GM12878 (cell line): Measurements from ENCODE around the gene P3H2. TPM values are rescaled to one million over a fixed set of nuclear protein-coding genes. Genes with fewer than 3 reads are reported as not detected.
A peak's percentile ranks its signal among the peaks of the same experiment; 100 is the strongest.

Experiments
- ATAC-seq: fragments of 200-7000 bp; cut with Tn5 transposase; 3 replicates; pipeline ENCODE4 v1.9.1; 2020; ENCODE audit warnings: mild to moderate bottlenecking, moderate library complexity
- BruUV-seq: library from RNA; stranded (reverse); fragments of 400-500 nt; replicated peaks from 2 replicates; lab custom pipeline; 2021; lab: Mats Ljungman, UMichigan
- CTCF ChIA-PET: fragments of 300-600 bp; sonication (Branson Sonifier 250); formaldehyde crosslinking; extraction: SDS; loops from one replicate; lab custom pipeline; 2021; ENCODE audit warnings: inconsistent platforms; lab: Yijun Ruan, JAX
- POLR2A ChIA-PET: fragments of 350-600 bp; formaldehyde crosslinking; extraction: SDS; loops from one replicate; lab custom pipeline; 2021; ENCODE audit warnings: inconsistent platforms; lab: Charles Lee
- RAD21 ChIA-PET: fragments of 300-600 bp; sonication (Branson Sonifier 250); formaldehyde crosslinking; loops from one replicate; lab custom pipeline; 2023; ENCODE audit warnings: antibody characterized with exemption; ENCODE audit not compliant: unreplicated experiment; lab: Charles Lee
- SMC1A ChIA-PET: fragments of 300-600 bp; sonication (Branson Sonifier 250); formaldehyde crosslinking; loops from one replicate; lab custom pipeline; 2023; ENCODE audit not compliant: unreplicated experiment, uncharacterized antibody; lab: Charles Lee
- DNase-seq: peaks from one replicate; pipeline ENCODE4 v3.0.0-alpha.2; 2011; ENCODE audit warnings: low read depth, low spot score
- FAIRE-seq: peaks from 3 replicates; lab custom pipeline; 2011; peaks lifted over from hg19 to GRCh38; lab: Jason Lieb, UNC
- H2AFZ ChIP-seq: 2 replicates; pipeline ENCODE4 v1.6.0; 2011; ENCODE audit warnings: low read depth, low read length, control low read depth; ENCODE audit not compliant: control insufficient read depth
- H3K27ac ChIP-seq: 2 replicates; pipeline ENCODE4 v1.5.1; 2011; ENCODE audit warnings: control low read depth; ENCODE audit not compliant: control insufficient read depth, insufficient read depth
- H3K27me3 ChIP-seq, 2 experiments: replicated peaks in 1 of 2; 2 replicates each; pipeline versions ENCODE4 v1.6.0 to v1.6.1; 2011; ENCODE audit warnings: low read length in 1 of 2; ENCODE audit not compliant: control insufficient read depth in 2 of 2, insufficient read depth in 2 of 2
- H3K36me3 ChIP-seq, 2 experiments: 2 replicates each; pipeline ENCODE4 v1.5.1; 2011; ENCODE audit warnings: low read length in 1 of 2; ENCODE audit not compliant: control insufficient read depth in 2 of 2, insufficient read depth in 2 of 2
- H3K4me1 ChIP-seq: 2 replicates; pipeline ENCODE4 v1.6.1; 2011; ENCODE audit warnings: mild to moderate bottlenecking, low read length, moderate library complexity, mixed read lengths; ENCODE audit not compliant: control insufficient read depth, insufficient read depth
- H3K4me2 ChIP-seq: 2 replicates; pipeline ENCODE4 v1.6.0; 2011; ENCODE audit warnings: control low read depth; ENCODE audit not compliant: control insufficient read depth, insufficient read depth
- H3K4me3 ChIP-seq: fragments of 200-600 bp; sonication (generic); 2 replicates; pipeline ENCODE4 v1.5.1; 2016
- H3K79me2 ChIP-seq: 2 replicates; pipeline ENCODE4 v1.6.0; 2011; ENCODE audit warnings: low read length; ENCODE audit not compliant: control insufficient read depth, insufficient read depth
- H3K9ac ChIP-seq: 2 replicates; pipeline ENCODE4 v1.8.0; 2011; ENCODE audit warnings: low read length, control low read depth, mixed read lengths; ENCODE audit not compliant: control insufficient read depth, insufficient read depth
- H3K9me3 ChIP-seq: replicated peaks from 3 replicates; pipeline ENCODE4 v1.5.1; 2011; ENCODE audit warnings: mild to moderate bottlenecking, low read length; ENCODE audit not compliant: control insufficient read depth, insufficient read depth
- H4K20me1 ChIP-seq: 2 replicates; pipeline ENCODE4 v1.6.0; 2011; ENCODE audit not compliant: control insufficient read depth, insufficient read depth
- CHD1 ChIP-seq: IDR thresholded peaks from 2 replicates; pipeline ENCODE4 v1.6.1; 2012; ENCODE audit warnings: low read depth, low read length, improper control_type of control experiment
- GABPA ChIP-seq: IDR thresholded peaks from 2 replicates; pipeline ENCODE4 v1.6.1; 2014; ENCODE audit warnings: antibody characterized with exemption, low read depth, mild to moderate bottlenecking, inconsistent platforms
- MTA2 ChIP-seq: fragments of 450-650 bp; IDR thresholded peaks from 2 replicates; pipeline ENCODE4 v1.6.1; 2016; ENCODE audit warnings: low read depth, mild to moderate bottlenecking, moderate library complexity
- PML ChIP-seq: IDR thresholded peaks from 2 replicates; pipeline ENCODE4 v1.6.1; 2012; ENCODE audit warnings: low read length, inconsistent platforms
- POLR2A ChIP-seq: IDR thresholded peaks from 2 replicates; pipeline ENCODE4 v1.6.1; 2011; ENCODE audit warnings: low read depth, mild to moderate bottlenecking, low read length
- POLR2AphosphoS5 ChIP-seq: IDR thresholded peaks from 2 replicates; pipeline ENCODE4 v1.6.1; 2011; ENCODE audit warnings: mild to moderate bottlenecking, low read length, inconsistent platforms
- SUZ12 ChIP-seq: fragments of 200-600 bp; sonication (generic); IDR thresholded peaks from one replicate; pipeline ENCODE4 v1.6.1; 2018; ENCODE audit warnings: antibody characterized with exemption, mild to moderate bottlenecking; ENCODE audit not compliant: unreplicated experiment
- ZNF274 ChIP-seq: IDR thresholded peaks from one replicate; pipeline ENCODE4 v1.8.0; 2011; ENCODE audit not compliant: insufficient read length, insufficient read depth
- ZNF384 ChIP-seq: IDR thresholded peaks from 2 replicates; pipeline ENCODE4 v1.6.1; 2012; ENCODE audit warnings: low read depth, mild to moderate bottlenecking, low read length, improper control_type of control experiment, borderline replicate concordance
- ZZZ3 ChIP-seq: IDR thresholded peaks from 2 replicates; pipeline ENCODE4 v1.6.1; 2011; ENCODE audit warnings: low read depth; ENCODE audit not compliant: control insufficient read depth, insufficient read length
- WGBS: methylation state at CpG from one replicate; pipeline ENCODE4 v1.1.6; 2016; ENCODE audit warnings: low lambda C conversion rate; ENCODE audit not compliant: insufficient replicate concordance, insufficient coverage; ENCODE audit errors: missing lambda C conversion rate; 5-methylcytosine and 5-hydroxymethylcytosine counted together
- in situ Hi-C: fragments of 300-500 bp; cut with MboI; formaldehyde crosslinking; loops from 9 replicates; pipeline ENCODE4 v1.14.3; 2018; ENCODE audit warnings: mixed read lengths
- intact Hi-C: fragments of 100-400 bp; cut with micrococcal nuclease; formaldehyde crosslinking; loops from one replicate; pipeline ENCODE4 v1.14.2; 2022; ENCODE audit not compliant: unreplicated experiment
- polyA plus RNA-seq, 11 experiments: library from polyadenylated mRNA; depleted of rRNA in 4 of 11; unstranded in 6 of 11; stranded (reverse) in 5 of 11; fragments of >200 nt; fragmentation: Nextera tagmentation in 4 of 11; fragmentation: Illumina TruSeq in 1 of 11; extraction: Ambion mirVana in 4 of 11; extraction: Trizol in 1 of 11; gene quantifications; 1 replicate in 1 of 11; 2 replicates in 10 of 11; pipeline versions ENCODE4 v1.2.1 to v1.2.3, GENCODE V29; 2011 to 2016; ENCODE audit warnings: inconsistent platforms in 2 of 11, missing spikeins in 2 of 11, low read depth in 1 of 11
- total RNA-seq, 4 experiments: library from RNA; depleted of rRNA in 3 of 4; stranded (reverse); fragments of >200 nt in 3 of 4; fragmentation: Illumina TruSeq in 1 of 4; extraction: Trizol in 1 of 4; gene quantifications; 2 replicates each; pipeline versions ENCODE4 v1.2.1 to v1.2.3, GENCODE V29; 2013 to 2021
- TF ChIP-seq, protein P1 (sequence below): IDR thresholded peaks from 2 replicates; pipeline ENCODE4 v1.6.1; 2012; ENCODE audit warnings: low read depth, low read length, improper control_type of control experiment
- TF ChIP-seq, protein P2 (sequence below): fragments of 450-650 bp; IDR thresholded peaks from 2 replicates; pipeline ENCODE4 v1.6.1; 2017; ENCODE audit warnings: mild to moderate bottlenecking
- TF ChIP-seq, protein P3 (sequence below): IDR thresholded peaks from 2 replicates; pipeline ENCODE4 v1.6.1; 2012; ENCODE audit warnings: low read depth, low read length, improper control_type of control experiment

P3H2 gene
- total and polyA plus RNA-seq, 10 of the 15 experiments (the other 5 are each of a cell fraction or from before 2014, with no cell fraction given) = 27.0 to 97.6 (median 83.2) TPM

DNA sequence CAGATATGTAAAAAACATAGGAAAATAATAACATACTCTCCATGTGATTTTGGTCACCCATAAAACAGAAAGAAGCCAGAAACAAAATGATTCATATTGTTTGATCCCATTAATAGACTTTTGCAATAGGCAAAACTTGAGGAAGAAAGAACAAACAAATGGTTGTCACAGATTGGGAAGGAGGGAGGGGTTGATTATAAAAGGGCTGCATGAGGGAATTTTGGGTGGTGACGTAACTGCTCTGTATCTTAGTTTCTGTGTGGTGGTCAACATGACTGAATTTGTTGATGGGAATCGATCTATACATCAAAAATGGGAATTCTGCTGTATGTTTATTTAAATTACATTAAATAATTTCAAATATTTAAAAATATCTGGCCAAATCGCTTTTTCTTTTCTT is 86.3 kb downstream of the P3H2 start (continued):
- TF ChIP-seq CHD1 = no peak
- no peak for TF ChIP-seq ZNF384
- no peak for TF ChIP-seq ZNF274
- TF ChIP-seq, protein P1, sequence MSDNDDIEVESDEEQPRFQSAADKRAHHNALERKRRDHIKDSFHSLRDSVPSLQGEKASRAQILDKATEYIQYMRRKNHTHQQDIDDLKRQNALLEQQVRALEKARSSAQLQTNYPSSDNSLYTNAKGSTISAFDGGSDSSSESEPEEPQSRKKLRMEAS = no peak
- no peak for TF ChIP-seq POLR2AphosphoS5

DNA sequence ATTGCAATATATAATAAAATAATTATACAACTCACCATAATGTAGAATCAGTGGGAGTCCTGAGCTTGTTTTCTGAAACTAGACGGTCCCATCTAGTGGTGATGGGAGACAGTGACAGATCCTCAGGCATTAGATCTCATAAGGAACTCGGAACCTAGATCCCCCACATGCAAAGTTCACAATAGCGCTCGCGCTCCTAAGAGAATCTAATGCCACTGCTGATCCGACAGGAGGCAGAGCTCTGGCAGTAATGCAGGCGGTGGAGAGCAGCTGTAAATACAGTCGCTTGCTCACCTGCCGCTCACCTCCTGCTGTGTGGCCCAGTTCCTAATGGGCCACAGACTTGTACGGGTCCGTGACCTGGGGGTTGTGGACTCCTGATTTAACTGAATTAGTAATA is 87.8 kb downstream of the P3H2 start:
- ChIA-PET CTCF (interaction anchor here (1.0 kb wide), 1 partner anchor 10 kb away, joined by 3 read pairs; no protein-coding TSS in a partner anchor), SMC1A (interaction anchor here (0.6 to 1.4 kb wide), 3 partner anchors 21 to 57 kb away, joined by 3 read pairs; no protein-coding TSS in a partner anchor)
- H3K79me2 ChIP-seq = no peaks in the 10 kb centered on the region

More for the DNA sequence above, 87.8 kb downstream of the P3H2 start:
- no peak overlapping the region for H3K4me3 ChIP-seq
- no peak overlapping the region for H3K4me2 ChIP-seq
- H2AFZ ChIP-seq = no peak overlapping the region
- RAD21 ChIA-PET = no interaction called here
- intact Hi-C loops = no loop called here
- in situ Hi-C loops = no loop called here
- no peaks in the 10 kb centered on the region for H3K36me3 ChIP-seq
- no peaks in the 10 kb centered on the region for H3K27me3 ChIP-seq
- H3K27ac ChIP-seq = no peak overlapping the region
- TF ChIP-seq ZZZ3 = no peak
- TF ChIP-seq, protein P2, sequence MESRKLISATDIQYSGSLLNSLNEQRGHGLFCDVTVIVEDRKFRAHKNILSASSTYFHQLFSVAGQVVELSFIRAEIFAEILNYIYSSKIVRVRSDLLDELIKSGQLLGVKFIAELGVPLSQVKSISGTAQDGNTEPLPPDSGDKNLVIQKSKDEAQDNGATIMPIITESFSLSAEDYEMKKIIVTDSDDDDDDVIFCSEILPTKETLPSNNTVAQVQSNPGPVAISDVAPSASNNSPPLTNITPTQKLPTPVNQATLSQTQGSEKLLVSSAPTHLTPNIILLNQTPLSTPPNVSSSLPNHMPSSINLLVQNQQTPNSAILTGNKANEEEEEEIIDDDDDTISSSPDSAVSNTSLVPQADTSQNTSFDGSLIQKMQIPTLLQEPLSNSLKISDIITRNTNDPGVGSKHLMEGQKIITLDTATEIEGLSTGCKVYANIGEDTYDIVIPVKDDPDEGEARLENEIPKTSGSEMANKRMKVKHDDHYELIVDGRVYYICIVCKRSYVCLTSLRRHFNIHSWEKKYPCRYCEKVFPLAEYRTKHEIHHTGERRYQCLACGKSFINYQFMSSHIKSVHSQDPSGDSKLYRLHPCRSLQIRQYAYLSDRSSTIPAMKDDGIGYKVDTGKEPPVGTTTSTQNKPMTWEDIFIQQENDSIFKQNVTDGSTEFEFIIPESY = 0 out of 2 replicates have a peak, but pooled peaks have one; percentile 44
- TF ChIP-seq POLR2A = no peak
- TF ChIP-seq GABPA = no peak
- TF ChIP-seq, protein P3, sequence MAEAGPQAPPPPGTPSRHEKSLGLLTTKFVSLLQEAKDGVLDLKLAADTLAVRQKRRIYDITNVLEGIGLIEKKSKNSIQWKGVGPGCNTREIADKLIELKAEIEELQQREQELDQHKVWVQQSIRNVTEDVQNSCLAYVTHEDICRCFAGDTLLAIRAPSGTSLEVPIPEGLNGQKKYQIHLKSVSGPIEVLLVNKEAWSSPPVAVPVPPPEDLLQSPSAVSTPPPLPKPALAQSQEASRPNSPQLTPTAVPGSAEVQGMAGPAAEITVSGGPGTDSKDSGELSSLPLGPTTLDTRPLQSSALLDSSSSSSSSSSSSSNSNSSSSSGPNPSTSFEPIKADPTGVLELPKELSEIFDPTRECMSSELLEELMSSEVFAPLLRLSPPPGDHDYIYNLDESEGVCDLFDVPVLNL = no peak
- no peak for TF ChIP-seq PML
- no peak for TF ChIP-seq SUZ12
- TF ChIP-seq MTA2 = no peak
- TF ChIP-seq, all 136 proteins: peak for 1
- Histone ChIP-seq H3K9me3 (no peaks in the 10 kb centered on the region), H3K4me1 (no peaks in the 10 kb centered on the region), H4K20me1 (no peaks in the 10 kb centered on the region), H3K9ac (no peak overlapping the region)
- POLR2A ChIA-PET = interaction anchor here (1.6 kb wide), 1 partner anchor 11 kb away, joined by 4 read pairs; no protein-coding TSS in a partner anchor
- 79% methylated on average over 11 of the region's 11 CpGs for WGBS
- FAIRE-seq (no peak), DNase-seq (no peak), ATAC-seq (no peak)
- BruUV-seq = no TSS peak
